Measurements from ENCODE around the gene ELP4. TPM values are rescaled to one million over a fixed set of nuclear protein-coding genes. Genes with fewer than 3 reads are reported as not detected.

The ELP4 gene
- total and polyA plus RNA-seq, 9 of the 15 experiments (the other 6 are each of a cell fraction or from before 2014, with no cell fraction given) = 24.1 to 60.3 (median 38.7) TPM

DNA sequence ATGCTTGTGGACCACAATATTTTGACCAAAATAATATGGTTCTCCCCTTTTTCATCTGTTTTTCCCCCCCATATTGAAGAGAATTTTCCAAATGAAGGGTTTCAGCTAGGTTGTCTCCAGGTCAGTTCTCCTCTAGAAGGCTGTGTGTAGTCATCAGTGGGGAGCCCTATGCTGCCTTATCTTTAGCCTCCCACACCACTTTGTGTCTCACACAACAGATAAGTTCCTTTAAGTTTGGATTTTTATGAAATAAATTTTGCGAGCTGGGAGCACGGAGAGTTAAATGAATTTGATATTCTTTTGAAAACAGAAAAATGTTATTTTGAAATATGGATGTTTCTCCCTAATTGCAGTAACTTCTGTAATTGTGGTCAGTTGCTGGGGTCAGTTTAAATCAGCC, 272.7 kb downstream of the ELP4 start (continued):
- peak; percentile 25; the same call in 1 of the 2 replicates for TF ChIP-seq EGR1 (conservative IDR thresholded peaks at IDR 0.05)

GRCh38 chr11:31783252-31783651, 273.7 kb downstream of the ELP4 start:
- WGBS (ENCODE audit: insufficient coverage, low coverage, missing lambda C conversion rate) = 97% methylated on average over 6 of the region's 6 CpGs
- Histone ChIP-seq H3K27me3 (ENCODE audit: control insufficient read depth in 2 of 2, insufficient read depth in 2 of 2, low read length in 2 of 2) (no peaks in the 10 kb centered on the region), H3K9me3 (replicated peaks; ENCODE audit: control insufficient read depth, insufficient read depth, low read depth, low read length) (no peaks in the 10 kb centered on the region), H4K20me1 (replicated peaks; ENCODE audit: control insufficient read depth, insufficient read depth, low read length) (no peaks in the 10 kb centered on the region), H3K79me2 (ENCODE audit: control insufficient read depth, insufficient read depth, low read length) (no peaks in the 10 kb centered on the region), H3K4me2 (ENCODE audit: insufficient read depth, low read length) (no peak overlapping the region), H2AFZ (ENCODE audit: low read depth, low read length) (no peak overlapping the region), H3K9me1 (ENCODE audit: control insufficient read depth, insufficient read depth, low read length) (no peaks in the 10 kb centered on the region), H3K9ac (ENCODE audit: insufficient read depth in 1 of 2, low read depth in 2 of 2, low read length in 2 of 2) (no peak overlapping the region; a peak in 1 of 4 replicates), H3K36me3 (ENCODE audit: control insufficient read depth, insufficient read depth, low read length) (no peaks in the 10 kb centered on the region), H3K4me3 (no peak overlapping the region), H3K27ac (ENCODE audit: extremely low read depth, low read depth, low read length) (no peak overlapping the region), H3K4me1 (replicated peaks in 1 of 2; ENCODE audit: control insufficient read depth in 2 of 2, insufficient read depth in 2 of 2, low read length in 2 of 2) (no peaks in the 10 kb centered on the region)
- FAIRE-seq (no peak), ATAC-seq (no peak), DNase-seq (ENCODE audit: extremely low read depth in 1 of 4, low spot score in 3 of 4) (peak in 1 of 4 experiments; percentile 6)
- ChIA-PET POLR2A (no interaction called here), CTCF (ENCODE audit: low intra/inter-chr PET ratio) (no interaction called here)
- intact Hi-C loops (cut with micrococcal nuclease) (no loop called here), in situ Hi-C loops (cut with MboI) (no loop called here)
- no peak for TF ChIP-seq ZNF609 (CRISPR knock-in tag; IDR thresholded peaks at IDR 0.05; ENCODE audit: borderline replicate concordance)
- TF ChIP-seq, protein P1, sequence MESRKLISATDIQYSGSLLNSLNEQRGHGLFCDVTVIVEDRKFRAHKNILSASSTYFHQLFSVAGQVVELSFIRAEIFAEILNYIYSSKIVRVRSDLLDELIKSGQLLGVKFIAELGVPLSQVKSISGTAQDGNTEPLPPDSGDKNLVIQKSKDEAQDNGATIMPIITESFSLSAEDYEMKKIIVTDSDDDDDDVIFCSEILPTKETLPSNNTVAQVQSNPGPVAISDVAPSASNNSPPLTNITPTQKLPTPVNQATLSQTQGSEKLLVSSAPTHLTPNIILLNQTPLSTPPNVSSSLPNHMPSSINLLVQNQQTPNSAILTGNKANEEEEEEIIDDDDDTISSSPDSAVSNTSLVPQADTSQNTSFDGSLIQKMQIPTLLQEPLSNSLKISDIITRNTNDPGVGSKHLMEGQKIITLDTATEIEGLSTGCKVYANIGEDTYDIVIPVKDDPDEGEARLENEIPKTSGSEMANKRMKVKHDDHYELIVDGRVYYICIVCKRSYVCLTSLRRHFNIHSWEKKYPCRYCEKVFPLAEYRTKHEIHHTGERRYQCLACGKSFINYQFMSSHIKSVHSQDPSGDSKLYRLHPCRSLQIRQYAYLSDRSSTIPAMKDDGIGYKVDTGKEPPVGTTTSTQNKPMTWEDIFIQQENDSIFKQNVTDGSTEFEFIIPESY (CRISPR knock-in tag; IDR thresholded peaks at IDR 0.05) = peak; percentile 92
- no peak for TF ChIP-seq KDM4B (IDR thresholded peaks at IDR 0.05; ENCODE audit: borderline replicate concordance in 2 of 2, low read depth in 1 of 2)
- no TSS peak for BruUV-seq (replicated peaks)

All from K562 (cell line).